ENCODE results near the gene KCNK13. TPM values are rescaled to one million over a fixed set of nuclear protein-coding genes. Genes with fewer than 3 reads are reported as not detected.

The KCNK13 gene
- total and polyA plus RNA-seq, 9 of the 15 experiments (the other 6 are each of a cell fraction or from before 2014, with no cell fraction given): 0.03 to 0.05 TPM; not detected in 7

DNA sequence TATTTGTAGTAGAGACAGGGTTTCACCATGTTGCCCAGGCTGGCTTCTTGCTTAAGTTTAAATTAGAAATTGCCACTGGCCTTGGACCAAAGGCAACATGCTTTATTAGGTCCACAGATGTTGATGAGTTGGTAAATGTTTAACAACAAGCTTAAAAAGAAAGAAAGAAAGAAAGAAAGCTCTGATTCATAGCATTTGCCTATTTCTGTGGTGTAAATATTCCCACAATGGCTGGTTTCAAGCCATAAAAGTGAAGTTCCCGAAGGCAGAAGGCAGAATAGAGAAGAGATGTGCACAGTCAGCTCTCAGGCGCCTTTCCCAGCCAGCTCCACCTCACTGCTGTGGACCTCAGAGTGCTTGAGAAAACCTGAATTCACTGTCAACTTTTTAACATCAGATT is 26.4 kb downstream of the KCNK13 start:
- ChIA-PET POLR2A (no interaction called here), CTCF (ENCODE audit: low intra/inter-chr PET ratio) (no interaction called here)
- Histone ChIP-seq H3K27me3 (ENCODE audit: control insufficient read depth in 2 of 2, insufficient read depth in 2 of 2, low read length in 2 of 2) (no peaks in the 10 kb centered on the region), H3K9me3 (replicated peaks; ENCODE audit: control insufficient read depth, insufficient read depth, low read depth, low read length) (no peaks in the 10 kb centered on the region), H3K9me1 (ENCODE audit: control insufficient read depth, insufficient read depth, low read length) (no peaks in the 10 kb centered on the region), H3K4me3 (no peak overlapping the region), H3K79me2 (ENCODE audit: control insufficient read depth, insufficient read depth, low read length) (no peaks in the 10 kb centered on the region), H4K20me1 (replicated peaks; ENCODE audit: control insufficient read depth, insufficient read depth, low read length) (no peaks in the 10 kb centered on the region), H3K4me2 (ENCODE audit: insufficient read depth, low read length) (no peak overlapping the region), H3K4me1 (replicated peaks in 1 of 2; ENCODE audit: control insufficient read depth in 2 of 2, insufficient read depth in 2 of 2, low read length in 2 of 2) (no peaks in the 10 kb centered on the region), H2AFZ (ENCODE audit: low read depth, low read length) (no peak overlapping the region), H3K9ac (ENCODE audit: insufficient read depth in 1 of 2, low read depth in 2 of 2, low read length in 2 of 2) (no peak overlapping the region), H3K36me3 (ENCODE audit: control insufficient read depth, insufficient read depth, low read length) (no peaks in the 10 kb centered on the region), H3K27ac (ENCODE audit: extremely low read depth, low read depth, low read length) (no peak overlapping the region)
- intact Hi-C loops (cut with micrococcal nuclease): no loop called here
- FAIRE-seq: no peak
- ATAC-seq: no peak
- no peak for DNase-seq (ENCODE audit: extremely low read depth in 1 of 4, low spot score in 3 of 4)
- WGBS (ENCODE audit: insufficient coverage, low coverage, missing lambda C conversion rate): 0% methylated on average over 2 of the region's 2 CpGs
- BruUV-seq (replicated peaks): no TSS peak
- in situ Hi-C loops (cut with MboI): no loop called here
- TF ChIP-seq, protein P1, sequence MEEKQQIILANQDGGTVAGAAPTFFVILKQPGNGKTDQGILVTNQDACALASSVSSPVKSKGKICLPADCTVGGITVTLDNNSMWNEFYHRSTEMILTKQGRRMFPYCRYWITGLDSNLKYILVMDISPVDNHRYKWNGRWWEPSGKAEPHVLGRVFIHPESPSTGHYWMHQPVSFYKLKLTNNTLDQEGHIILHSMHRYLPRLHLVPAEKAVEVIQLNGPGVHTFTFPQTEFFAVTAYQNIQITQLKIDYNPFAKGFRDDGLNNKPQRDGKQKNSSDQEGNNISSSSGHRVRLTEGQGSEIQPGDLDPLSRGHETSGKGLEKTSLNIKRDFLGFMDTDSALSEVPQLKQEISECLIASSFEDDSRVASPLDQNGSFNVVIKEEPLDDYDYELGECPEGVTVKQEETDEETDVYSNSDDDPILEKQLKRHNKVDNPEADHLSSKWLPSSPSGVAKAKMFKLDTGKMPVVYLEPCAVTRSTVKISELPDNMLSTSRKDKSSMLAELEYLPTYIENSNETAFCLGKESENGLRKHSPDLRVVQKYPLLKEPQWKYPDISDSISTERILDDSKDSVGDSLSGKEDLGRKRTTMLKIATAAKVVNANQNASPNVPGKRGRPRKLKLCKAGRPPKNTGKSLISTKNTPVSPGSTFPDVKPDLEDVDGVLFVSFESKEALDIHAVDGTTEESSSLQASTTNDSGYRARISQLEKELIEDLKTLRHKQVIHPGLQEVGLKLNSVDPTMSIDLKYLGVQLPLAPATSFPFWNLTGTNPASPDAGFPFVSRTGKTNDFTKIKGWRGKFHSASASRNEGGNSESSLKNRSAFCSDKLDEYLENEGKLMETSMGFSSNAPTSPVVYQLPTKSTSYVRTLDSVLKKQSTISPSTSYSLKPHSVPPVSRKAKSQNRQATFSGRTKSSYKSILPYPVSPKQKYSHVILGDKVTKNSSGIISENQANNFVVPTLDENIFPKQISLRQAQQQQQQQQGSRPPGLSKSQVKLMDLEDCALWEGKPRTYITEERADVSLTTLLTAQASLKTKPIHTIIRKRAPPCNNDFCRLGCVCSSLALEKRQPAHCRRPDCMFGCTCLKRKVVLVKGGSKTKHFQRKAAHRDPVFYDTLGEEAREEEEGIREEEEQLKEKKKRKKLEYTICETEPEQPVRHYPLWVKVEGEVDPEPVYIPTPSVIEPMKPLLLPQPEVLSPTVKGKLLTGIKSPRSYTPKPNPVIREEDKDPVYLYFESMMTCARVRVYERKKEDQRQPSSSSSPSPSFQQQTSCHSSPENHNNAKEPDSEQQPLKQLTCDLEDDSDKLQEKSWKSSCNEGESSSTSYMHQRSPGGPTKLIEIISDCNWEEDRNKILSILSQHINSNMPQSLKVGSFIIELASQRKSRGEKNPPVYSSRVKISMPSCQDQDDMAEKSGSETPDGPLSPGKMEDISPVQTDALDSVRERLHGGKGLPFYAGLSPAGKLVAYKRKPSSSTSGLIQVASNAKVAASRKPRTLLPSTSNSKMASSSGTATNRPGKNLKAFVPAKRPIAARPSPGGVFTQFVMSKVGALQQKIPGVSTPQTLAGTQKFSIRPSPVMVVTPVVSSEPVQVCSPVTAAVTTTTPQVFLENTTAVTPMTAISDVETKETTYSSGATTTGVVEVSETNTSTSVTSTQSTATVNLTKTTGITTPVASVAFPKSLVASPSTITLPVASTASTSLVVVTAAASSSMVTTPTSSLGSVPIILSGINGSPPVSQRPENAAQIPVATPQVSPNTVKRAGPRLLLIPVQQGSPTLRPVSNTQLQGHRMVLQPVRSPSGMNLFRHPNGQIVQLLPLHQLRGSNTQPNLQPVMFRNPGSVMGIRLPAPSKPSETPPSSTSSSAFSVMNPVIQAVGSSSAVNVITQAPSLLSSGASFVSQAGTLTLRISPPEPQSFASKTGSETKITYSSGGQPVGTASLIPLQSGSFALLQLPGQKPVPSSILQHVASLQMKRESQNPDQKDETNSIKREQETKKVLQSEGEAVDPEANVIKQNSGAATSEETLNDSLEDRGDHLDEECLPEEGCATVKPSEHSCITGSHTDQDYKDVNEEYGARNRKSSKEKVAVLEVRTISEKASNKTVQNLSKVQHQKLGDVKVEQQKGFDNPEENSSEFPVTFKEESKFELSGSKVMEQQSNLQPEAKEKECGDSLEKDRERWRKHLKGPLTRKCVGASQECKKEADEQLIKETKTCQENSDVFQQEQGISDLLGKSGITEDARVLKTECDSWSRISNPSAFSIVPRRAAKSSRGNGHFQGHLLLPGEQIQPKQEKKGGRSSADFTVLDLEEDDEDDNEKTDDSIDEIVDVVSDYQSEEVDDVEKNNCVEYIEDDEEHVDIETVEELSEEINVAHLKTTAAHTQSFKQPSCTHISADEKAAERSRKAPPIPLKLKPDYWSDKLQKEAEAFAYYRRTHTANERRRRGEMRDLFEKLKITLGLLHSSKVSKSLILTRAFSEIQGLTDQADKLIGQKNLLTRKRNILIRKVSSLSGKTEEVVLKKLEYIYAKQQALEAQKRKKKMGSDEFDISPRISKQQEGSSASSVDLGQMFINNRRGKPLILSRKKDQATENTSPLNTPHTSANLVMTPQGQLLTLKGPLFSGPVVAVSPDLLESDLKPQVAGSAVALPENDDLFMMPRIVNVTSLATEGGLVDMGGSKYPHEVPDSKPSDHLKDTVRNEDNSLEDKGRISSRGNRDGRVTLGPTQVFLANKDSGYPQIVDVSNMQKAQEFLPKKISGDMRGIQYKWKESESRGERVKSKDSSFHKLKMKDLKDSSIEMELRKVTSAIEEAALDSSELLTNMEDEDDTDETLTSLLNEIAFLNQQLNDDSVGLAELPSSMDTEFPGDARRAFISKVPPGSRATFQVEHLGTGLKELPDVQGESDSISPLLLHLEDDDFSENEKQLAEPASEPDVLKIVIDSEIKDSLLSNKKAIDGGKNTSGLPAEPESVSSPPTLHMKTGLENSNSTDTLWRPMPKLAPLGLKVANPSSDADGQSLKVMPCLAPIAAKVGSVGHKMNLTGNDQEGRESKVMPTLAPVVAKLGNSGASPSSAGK (IDR thresholded peaks at IDR 0.05): no peak
- TF ChIP-seq CBX1 (IDR thresholded peaks at IDR 0.05; ENCODE audit: low read depth): no peak
- TF ChIP-seq CBX5 (IDR thresholded peaks at IDR 0.05; ENCODE audit: borderline replicate concordance, low read depth): no peak
- no peak for TF ChIP-seq U2AF1 (optimal IDR thresholded peaks at IDR 0.05; ENCODE audit: low read depth, low read length)
- TF ChIP-seq, protein P2, sequence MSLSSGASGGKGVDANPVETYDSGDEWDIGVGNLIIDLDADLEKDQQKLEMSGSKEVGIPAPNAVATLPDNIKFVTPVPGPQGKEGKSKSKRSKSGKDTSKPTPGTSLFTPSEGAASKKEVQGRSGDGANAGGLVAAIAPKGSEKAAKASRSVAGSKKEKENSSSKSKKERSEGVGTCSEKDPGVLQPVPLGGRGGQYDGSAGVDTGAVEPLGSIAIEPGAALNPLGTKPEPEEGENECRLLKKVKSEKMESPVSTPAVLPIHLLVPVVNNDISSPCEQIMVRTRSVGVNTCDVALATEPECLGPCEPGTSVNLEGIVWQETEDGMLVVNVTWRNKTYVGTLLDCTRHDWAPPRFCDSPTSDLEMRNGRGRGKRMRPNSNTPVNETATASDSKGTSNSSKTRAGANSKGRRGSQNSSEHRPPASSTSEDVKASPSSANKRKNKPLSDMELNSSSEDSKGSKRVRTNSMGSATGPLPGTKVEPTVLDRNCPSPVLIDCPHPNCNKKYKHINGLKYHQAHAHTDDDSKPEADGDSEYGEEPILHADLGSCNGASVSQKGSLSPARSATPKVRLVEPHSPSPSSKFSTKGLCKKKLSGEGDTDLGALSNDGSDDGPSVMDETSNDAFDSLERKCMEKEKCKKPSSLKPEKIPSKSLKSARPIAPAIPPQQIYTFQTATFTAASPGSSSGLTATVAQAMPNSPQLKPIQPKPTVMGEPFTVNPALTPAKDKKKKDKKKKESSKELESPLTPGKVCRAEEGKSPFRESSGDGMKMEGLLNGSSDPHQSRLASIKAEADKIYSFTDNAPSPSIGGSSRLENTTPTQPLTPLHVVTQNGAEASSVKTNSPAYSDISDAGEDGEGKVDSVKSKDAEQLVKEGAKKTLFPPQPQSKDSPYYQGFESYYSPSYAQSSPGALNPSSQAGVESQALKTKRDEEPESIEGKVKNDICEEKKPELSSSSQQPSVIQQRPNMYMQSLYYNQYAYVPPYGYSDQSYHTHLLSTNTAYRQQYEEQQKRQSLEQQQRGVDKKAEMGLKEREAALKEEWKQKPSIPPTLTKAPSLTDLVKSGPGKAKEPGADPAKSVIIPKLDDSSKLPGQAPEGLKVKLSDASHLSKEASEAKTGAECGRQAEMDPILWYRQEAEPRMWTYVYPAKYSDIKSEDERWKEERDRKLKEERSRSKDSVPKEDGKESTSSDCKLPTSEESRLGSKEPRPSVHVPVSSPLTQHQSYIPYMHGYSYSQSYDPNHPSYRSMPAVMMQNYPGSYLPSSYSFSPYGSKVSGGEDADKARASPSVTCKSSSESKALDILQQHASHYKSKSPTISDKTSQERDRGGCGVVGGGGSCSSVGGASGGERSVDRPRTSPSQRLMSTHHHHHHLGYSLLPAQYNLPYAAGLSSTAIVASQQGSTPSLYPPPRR (CRISPR knock-in tag; IDR thresholded peaks at IDR 0.05; ENCODE audit: borderline replicate concordance): no peak
- no peak for TF ChIP-seq NRF1 (conservative IDR thresholded peaks at IDR 0.05 in 1 of 2, IDR thresholded peaks at IDR 0.05 in 1 of 2)
